ENCODE results near the gene MCTP1. TPM values are rescaled to one million over a fixed set of nuclear protein-coding genes. Genes with fewer than 3 reads are reported as not detected.

Gene MCTP1
- total and polyA plus RNA-seq, 2 of the 8 experiments (the other 6 are each of a cell fraction or from before 2014, with no cell fraction given), result 0.56 to 3.4 TPM

- Histone ChIP-seq H3K9me3 (ENCODE audit: insufficient read depth in 2 of 2, low read depth in 1 of 2, low read length in 1 of 2) (no peaks in the 10 kb centered on the region), H4K91ac (replicated peaks; ENCODE audit: insufficient read length, low read length) (no peak overlapping the region), H3K56ac (replicated peaks; ENCODE audit: insufficient read length, low read depth, low read length) (no peak overlapping the region), H3K79me2 (ENCODE audit: control insufficient read depth in 1 of 2, insufficient read depth in 2 of 2, low read length in 2 of 2) (no peaks in the 10 kb centered on the region), H4K8ac (ENCODE audit: extremely low read depth, insufficient read depth, low read length) (no peak overlapping the region), H3K36me3 (ENCODE audit: control insufficient read depth in 2 of 4, insufficient read depth in 4 of 4, low read length in 3 of 4) (no peaks in the 10 kb centered on the region), H3K4ac (replicated peaks; ENCODE audit: insufficient read length, low read depth, low read length) (no peak overlapping the region), H2BK5ac (ENCODE audit: low read depth, low read length) (no peak overlapping the region), H2BK20ac (ENCODE audit: low read length) (no peak overlapping the region), H2BK15ac (ENCODE audit: low read length) (no peak overlapping the region), H2AFZ (ENCODE audit: low read length) (no peak overlapping the region), H3K4me3 (ENCODE audit: extremely low read depth in 1 of 4, insufficient read depth in 2 of 4, low read depth in 3 of 4, low read length in 4 of 4) (no peak overlapping the region), H3K18ac (ENCODE audit: extremely low read depth, low read length) (no peak overlapping the region), H4K5ac (ENCODE audit: insufficient read length, low read depth, low read length) (no peak overlapping the region), H3K14ac (ENCODE audit: insufficient read length) (no peak overlapping the region), H3K4me2 (ENCODE audit: insufficient read depth in 1 of 2, low read depth in 2 of 2, low read length in 2 of 2) (no peak overlapping the region), H3K27ac (ENCODE audit: low read depth, low read length) (no peak overlapping the region), H3K27me3 (replicated peaks in 1 of 4; ENCODE audit: control insufficient read depth in 3 of 4, extremely low read depth in 1 of 4, insufficient read depth in 3 of 4, low read length in 3 of 4) (no peaks in the 10 kb centered on the region), H2BK12ac (ENCODE audit: low read depth, low read length) (no peak overlapping the region), H3K23ac (ENCODE audit: insufficient read length) (no peak overlapping the region), H3K9ac (replicated peaks in 1 of 4; ENCODE audit: extremely low read depth in 1 of 4, low read depth in 3 of 4, low read length in 3 of 4) (no peak overlapping the region), H3K4me1 (replicated peaks in 1 of 4; ENCODE audit: control insufficient read depth in 3 of 4, insufficient read depth in 4 of 4, low read length in 3 of 4) (peaks cover 0 to 2% (median 0%) of the 10 kb centered on the region in 4 experiments; a peak in 1 of 7 replicates), H3K23me2 (ENCODE audit: low read depth, low read length) (no peaks in the 10 kb centered on the region), H2BK120ac (replicated peaks; ENCODE audit: low read depth, low read length) (no peak overlapping the region), H4K20me1 (replicated peaks in 1 of 2; ENCODE audit: control insufficient read depth in 1 of 2, insufficient read depth in 2 of 2, low read length in 2 of 2) (no peaks in the 10 kb centered on the region), H2AK5ac (ENCODE audit: low read depth, low read length) (no peak overlapping the region), H3K79me1 (ENCODE audit: low read depth, low read length) (no peaks in the 10 kb centered on the region)
- FAIRE-seq (no peak), DNase-seq (ENCODE audit: low read depth in 1 of 2, low spot score in 2 of 2) (no peak)
- TF ChIP-seq POLR2A (IDR thresholded peaks at IDR 0.05; ENCODE audit: control extremely low read depth in 1 of 2, low read depth in 2 of 2, low read length in 2 of 2) (no peak), NRF1 (IDR thresholded peaks at IDR 0.05; ENCODE audit: low read depth, low read length) (no peak), JUND (IDR thresholded peaks at IDR 0.05; ENCODE audit: low read length) (no peak), CHD1 (IDR thresholded peaks at IDR 0.05; ENCODE audit: low read depth, low read length) (no peak), EGR1 (IDR thresholded peaks at IDR 0.05; ENCODE audit: borderline replicate concordance, low read depth, low read length) (no peak), POLR2AphosphoS5 (IDR thresholded peaks at IDR 0.05; ENCODE audit: low read depth, low read length) (no peak)
- POLR2A ChIA-PET (ENCODE audit: partially characterized antibody), result interaction anchor here (1.3 kb wide), 1 partner anchor 13 kb away, joined by 3 read pairs; no protein-coding TSS in a partner anchor
- CTCF ChIA-PET (ENCODE audit: partially characterized antibody), result no interaction called here
Observed at GRCh38 chr5:95059636-95060035, 225.3 kb downstream of the MCTP1 start.

All from H1 (cell line).